Measurements from ENCODE around the gene BARX1.

The BARX1 gene

DNA sequence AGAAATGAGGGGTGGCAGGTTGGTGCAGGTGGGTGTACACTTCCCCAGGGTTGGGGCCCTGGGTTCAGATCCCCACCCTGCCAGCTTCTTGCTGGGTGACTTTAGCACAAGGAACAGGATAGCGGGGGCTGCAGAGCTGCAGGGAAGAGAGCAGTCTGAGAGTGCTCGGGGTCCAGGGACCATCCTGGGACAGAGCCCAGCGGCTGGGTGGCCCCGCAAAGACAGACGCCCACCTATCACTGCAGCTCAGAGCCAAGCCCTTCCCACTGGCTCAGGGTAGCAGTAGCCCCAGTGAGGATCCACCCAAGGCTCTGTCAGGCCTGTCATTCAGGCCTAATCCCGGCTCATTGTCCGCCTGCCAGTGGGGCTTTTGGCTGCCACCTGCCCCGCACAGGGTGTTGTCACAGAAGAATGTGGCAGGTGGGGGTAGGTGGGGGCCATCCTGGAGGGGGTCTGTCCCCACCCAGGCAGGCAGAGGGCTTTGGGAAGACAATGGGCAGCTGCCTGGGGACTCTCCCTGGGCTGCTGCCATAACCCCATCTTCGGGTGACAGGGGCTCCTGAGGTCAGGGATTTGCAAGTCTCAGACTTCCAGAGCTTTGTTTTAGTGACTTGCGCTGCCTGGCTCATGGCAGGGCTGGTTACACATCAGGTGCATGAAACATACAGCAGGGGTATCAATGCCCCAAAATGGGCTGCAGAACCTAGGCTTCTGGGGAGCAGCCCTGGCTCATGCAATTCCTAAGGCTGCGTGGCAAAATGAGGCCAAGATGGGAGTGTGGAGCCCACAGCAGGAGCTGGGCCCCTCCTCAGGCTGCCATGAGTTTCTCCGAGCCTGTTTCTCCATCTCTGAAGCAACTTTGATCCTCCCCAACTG is 52.1 kb downstream of the BARX1 start:
- TF ChIP-seq GLIS3 (CRISPR knock-in tag; IDR thresholded peaks at IDR 0.05) (no peak), TCF4 (CRISPR knock-in tag; IDR thresholded peaks at IDR 0.05; ENCODE audit: borderline replicate concordance) (no peak), SNAI2 (CRISPR knock-in tag; IDR thresholded peaks at IDR 0.05) (no peak), ZC3H10 (CRISPR knock-in tag; IDR thresholded peaks at IDR 0.05) (no peak), ZFP3 (CRISPR knock-in tag; IDR thresholded peaks at IDR 0.05) (no peak), PATZ1 (CRISPR knock-in tag; IDR thresholded peaks at IDR 0.05; ENCODE audit: borderline replicate concordance) (no peak), POU6F1 (CRISPR knock-in tag; IDR thresholded peaks at IDR 0.05; ENCODE audit: borderline replicate concordance, low read depth) (no peak), ZNF565 (CRISPR knock-in tag; conservative IDR thresholded peaks at IDR 0.05; ENCODE audit: low read depth) (no peak)
- TF ChIP-seq, protein P1, sequence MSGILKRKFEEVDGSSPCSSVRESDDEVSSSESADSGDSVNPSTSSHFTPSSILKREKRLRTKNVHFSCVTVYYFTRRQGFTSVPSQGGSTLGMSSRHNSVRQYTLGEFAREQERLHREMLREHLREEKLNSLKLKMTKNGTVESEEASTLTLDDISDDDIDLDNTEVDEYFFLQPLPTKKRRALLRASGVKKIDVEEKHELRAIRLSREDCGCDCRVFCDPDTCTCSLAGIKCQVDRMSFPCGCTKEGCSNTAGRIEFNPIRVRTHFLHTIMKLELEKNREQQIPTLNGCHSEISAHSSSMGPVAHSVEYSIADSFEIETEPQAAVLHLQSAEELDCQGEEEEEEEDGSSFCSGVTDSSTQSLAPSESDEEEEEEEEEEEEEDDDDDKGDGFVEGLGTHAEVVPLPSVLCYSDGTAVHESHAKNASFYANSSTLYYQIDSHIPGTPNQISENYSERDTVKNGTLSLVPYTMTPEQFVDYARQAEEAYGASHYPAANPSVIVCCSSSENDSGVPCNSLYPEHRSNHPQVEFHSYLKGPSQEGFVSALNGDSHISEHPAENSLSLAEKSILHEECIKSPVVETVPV (CRISPR knock-in tag; IDR thresholded peaks at IDR 0.05): no peak
- no peak for ATAC-seq

GRCh38 chr9:93902051-93902779 is 52.9 kb downstream of the BARX1 start:
- TF ChIP-seq ARNTL (CRISPR knock-in tag; IDR thresholded peaks at IDR 0.05; ENCODE audit: borderline replicate concordance, low read depth) (no peak), TCF4 (CRISPR knock-in tag; IDR thresholded peaks at IDR 0.05; ENCODE audit: borderline replicate concordance) (no peak), TOX (CRISPR knock-in tag; IDR thresholded peaks at IDR 0.05; ENCODE audit: borderline replicate concordance) (no peak), SNAI2 (CRISPR knock-in tag; IDR thresholded peaks at IDR 0.05) (no peak), POU6F1 (CRISPR knock-in tag; IDR thresholded peaks at IDR 0.05; ENCODE audit: borderline replicate concordance, low read depth) (no peak), ISL1 (CRISPR knock-in tag; IDR thresholded peaks at IDR 0.05) (no peak), ZC3H10 (CRISPR knock-in tag; IDR thresholded peaks at IDR 0.05) (no peak), GLIS3 (CRISPR knock-in tag; IDR thresholded peaks at IDR 0.05) (no peak), ZFP3 (CRISPR knock-in tag; IDR thresholded peaks at IDR 0.05) (no peak), ZNF565 (CRISPR knock-in tag; conservative IDR thresholded peaks at IDR 0.05; ENCODE audit: low read depth) (no peak), ESRRG (CRISPR knock-in tag; IDR thresholded peaks at IDR 0.05) (no peak)

More at GRCh38 chr9:93902051-93902779, 52.9 kb downstream of the BARX1 start:
- no peak for ATAC-seq
